Suppressor macrophage treated with lipopolysaccharide for 4 hours (primary cell): Measurements from ENCODE around the gene CD247.

Experiments
- DNase-seq: peaks from one replicate; pipeline ENCODE4 v3.0.0-alpha.2; 2020

Gene CD247

DNA sequence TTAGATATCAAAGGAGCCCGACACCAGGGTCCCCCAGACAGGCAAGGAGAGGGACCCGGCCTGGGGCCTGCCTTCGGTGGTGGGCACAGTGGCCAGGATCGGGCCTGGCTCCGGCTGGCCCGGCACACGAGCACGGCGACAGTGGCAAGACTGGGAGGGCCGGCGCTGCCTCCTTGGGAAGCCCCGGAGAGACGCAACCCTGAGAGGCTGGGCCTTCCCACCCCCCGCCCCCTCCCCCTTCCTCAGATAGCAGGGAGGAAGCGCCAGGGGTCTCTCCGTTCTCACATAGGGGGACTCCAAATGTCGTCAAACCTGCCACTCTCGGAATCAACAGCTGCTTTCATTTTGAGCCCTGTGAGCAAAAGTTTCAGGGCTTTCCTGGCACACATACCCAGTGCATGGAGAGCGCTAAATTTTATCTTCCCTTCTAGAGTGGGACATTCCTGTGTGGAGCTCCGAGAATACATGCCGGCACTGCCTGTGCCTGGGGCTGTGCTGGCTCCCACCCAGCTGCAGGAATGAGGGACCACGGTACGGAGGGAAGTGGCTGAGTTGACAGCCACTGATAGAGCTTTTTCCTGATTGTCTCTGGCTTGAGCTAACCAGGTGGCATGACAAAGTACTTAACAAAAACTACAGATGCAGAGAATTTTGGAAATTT, 62.4 kb downstream of the CD247 start:
- DNase-seq: peak; percentile 59

DNA sequence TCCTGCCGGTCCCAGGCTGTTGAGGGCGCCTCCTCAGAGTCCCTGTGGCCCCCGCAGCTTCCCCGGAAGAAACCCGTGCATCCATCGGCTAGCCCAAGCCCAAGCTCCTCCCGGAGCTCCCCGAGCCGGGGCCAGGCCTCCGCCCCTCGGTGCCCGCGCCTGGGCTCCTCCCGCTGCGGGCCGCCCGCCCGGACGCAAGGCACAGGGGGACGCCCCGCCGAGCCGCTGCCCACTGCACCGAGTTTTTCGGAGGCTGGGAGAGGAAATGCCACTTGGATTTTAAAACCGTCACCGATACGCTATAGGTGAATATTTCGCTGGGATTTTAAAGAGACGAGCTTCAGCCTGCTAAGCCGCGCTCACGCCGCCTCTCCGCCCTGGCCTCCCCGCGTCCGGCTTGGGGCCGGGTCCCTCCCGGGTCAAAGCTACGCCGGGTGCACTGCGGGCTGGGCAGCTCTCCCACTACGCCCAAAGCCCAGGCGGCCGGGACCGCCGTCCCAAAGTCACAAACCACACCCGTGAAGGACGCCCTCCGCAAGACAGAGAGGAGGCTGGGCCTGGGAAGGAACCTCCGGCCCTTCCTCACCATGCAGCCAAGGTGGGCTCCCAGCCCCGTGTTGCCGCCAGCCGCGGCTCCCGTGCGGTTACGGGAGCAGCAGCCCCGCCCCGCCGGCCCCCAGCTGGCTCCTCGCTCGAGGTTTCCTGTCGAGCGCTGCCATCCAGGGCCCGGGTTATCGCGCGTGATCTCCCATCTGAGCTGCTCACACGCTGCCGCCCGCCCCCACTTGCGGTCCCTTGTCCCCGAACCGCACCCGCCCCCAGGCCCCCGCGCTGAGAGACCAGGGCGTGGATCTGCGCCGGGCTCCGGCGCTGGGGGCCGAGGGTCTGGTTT, 63.2 kb downstream of the CD247 start:
- DNase-seq: peak; percentile 70

DNA sequence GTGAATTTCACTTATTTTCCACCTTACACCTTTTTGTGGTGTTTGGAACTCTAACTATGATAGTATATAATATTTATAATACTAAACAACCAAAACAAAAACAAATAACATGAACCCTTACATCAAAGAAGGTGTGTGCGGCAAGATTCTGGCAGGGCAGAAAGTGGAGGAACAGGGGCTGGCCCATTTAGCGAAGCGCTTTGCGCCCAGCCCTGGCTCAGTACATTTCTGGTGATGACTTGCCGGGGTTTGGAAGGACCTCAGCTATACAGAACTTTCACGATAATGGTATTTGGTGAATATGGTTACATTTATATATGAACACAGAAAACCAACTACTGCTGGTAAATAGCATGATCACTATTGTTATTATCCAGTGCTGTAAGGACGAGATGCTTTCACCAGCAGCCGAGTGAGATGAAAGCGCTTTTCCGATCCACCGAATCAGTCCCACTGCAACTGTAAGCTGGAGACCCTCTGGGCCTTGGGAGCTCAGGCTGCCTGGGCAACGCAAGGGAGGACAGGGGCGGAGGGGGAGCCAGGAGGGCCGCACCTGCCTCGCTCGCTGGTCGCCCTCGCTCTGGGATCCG, 63.9 kb downstream of the CD247 start:
- no peak for DNase-seq

DNA sequence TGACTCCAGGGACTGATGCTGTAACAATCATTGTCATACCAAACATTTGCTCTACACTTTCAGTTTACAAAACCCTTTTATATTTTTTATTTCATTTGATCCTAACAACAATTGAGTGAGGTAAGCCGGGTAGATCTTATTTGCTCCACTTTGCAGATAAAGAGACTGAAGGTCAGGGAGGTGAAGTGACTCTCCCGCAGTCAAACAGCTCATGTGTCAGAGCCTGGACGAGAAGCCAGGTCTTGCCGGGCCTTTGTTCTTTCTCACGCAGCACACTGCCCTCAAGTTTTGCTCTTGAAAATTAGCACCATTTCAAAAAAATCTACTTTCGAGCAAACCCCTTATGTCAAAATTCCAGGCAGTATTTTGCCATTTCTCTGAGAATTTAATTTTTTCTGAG, 65.2 kb downstream of the CD247 start:
- no peak for DNase-seq

DNA sequence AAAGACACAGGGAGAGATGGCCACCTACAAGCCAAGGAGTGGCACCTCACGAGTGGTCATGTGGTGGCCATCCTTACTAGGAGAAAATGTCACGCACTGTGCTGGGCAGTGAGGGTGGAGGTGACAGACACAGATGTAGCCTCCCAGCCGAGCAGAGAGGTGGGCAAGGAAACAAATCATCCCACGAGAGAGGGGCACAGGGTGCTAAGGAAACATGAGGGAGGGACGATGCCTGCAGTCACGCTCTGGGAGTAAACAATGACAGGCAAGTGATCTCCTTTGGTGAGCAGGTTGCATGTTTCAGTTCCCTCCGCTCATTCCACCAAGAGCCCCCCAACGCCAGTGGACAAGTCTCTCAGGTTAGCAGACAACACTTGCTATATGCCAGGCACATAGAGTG, 65.8 kb downstream of the CD247 start:
- no peak for DNase-seq

DNA sequence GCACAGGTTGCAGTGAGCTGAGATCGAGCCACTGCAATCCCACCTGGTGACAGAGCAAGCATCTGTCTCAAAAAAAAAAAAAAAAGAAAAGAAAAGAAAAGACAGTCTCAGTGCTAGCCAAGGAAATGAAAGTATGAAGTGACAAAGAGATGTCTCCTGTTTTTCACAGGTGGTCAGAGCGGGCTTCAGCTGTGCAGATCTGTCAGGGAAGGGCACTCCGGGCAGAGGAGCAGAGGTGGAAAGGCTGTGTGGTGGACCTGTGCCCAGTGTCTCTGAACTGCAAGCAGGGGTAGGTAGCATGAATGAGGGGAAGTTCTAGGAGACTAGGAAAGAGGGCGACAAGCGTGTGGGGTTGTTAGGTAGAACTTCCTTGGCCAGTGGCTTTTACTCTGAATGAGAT, 67.5 kb downstream of the CD247 start:
- no peak for DNase-seq

DNA sequence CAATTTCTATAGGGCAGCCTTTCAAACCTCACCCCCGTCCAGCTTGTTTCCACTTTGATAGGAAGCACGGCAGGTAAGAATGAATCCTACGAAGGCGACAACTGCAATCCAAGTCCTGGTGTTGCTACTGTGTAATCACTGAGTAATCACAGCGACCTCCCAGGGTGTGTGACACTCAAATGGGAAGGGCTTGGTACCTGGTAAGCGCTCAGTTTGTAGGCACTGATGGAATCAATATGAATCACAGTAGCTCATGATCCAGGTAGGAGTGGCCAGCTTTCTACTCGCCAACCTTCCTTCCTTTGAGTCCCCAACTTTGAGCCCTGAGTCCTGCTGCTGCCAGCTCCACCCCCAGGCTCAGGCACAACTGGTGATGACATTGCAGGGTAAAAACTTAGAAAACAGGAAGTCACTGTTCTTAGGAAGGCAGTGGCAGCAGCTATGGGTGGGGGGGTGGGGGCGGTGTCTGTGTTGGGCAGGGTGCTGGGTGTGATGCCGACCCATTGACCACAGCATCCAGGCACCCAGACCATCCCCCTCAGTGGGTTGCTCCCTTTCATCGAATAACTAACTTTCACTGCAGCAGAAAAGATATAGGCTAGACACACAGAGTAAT, 70.7 kb downstream of the CD247 start:
- peak; percentile 67 for DNase-seq

DNA sequence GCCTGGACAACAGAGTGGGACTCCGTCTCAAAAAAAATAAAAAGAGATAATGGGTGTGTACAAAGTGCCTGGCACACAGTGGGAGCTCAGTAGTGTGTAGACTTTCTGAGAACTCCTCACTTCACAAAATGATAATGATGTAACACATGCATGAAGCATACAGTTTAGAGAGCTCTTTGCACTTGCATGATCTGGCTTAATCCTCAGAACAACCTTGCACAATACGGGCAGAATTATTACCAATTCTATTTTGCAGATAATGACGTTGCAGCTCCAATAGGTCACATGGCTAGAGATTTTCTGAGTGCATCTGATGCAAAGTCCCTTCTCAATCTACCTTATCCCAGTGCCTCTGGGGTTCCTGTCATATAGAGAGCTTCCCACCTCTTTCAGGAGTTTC, 71.4 kb downstream of the CD247 start:
- peak; percentile 44 for DNase-seq

DNA sequence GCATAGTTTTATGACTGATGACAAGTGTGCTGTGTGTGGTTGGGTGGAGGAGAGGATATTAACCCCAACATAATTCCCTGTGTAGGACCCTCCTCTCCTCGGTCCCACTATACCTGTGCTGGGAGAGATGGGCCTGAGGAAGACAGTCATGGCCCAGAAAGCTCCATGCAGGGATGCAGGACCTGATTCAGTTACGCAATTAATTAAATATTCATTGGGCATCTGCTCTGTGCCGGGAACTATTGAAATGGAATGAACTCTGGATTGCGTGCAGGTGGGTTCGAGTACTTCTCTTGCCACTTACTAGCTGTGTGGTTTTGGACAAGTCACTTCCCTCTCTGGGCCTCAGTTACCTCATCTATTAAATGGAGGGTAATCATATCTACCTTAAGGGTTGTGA, 74.6 kb downstream of the CD247 start:
- DNase-seq: no peak

DNA sequence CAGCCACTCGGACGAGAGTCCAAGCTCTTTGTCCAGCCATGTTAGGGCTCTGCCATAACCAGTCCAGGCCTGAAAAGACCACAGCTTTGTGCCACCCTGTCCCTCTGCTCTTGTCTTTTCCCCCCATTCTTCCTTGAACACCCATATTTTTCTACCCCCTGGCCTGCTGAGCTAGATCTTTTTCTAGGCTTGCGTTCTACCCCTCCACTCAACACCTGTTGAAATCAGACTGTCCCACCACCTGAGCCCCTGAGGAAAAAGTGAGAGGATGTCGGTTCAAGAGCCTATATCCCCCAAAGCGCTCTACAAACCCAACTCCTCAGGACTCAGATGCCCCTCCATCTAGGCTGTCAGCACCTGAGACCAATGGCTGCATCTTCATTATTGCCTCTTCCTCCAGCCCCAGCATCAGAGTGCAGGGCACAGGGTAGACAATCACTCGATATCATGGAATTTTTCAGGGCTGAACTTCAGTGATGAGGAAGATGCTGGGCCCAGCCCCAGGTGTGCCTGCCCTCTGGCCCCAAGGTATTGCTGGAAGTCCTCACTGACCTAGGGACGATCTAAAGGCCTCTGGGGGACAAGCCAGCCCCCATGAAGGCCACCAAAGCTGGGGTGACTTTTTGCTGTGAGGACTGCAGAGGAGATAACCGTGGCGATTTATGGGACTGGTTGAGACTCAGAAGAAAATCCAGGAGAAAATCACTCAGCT, 75.3 kb downstream of the CD247 start:
- no peak for DNase-seq

DNA sequence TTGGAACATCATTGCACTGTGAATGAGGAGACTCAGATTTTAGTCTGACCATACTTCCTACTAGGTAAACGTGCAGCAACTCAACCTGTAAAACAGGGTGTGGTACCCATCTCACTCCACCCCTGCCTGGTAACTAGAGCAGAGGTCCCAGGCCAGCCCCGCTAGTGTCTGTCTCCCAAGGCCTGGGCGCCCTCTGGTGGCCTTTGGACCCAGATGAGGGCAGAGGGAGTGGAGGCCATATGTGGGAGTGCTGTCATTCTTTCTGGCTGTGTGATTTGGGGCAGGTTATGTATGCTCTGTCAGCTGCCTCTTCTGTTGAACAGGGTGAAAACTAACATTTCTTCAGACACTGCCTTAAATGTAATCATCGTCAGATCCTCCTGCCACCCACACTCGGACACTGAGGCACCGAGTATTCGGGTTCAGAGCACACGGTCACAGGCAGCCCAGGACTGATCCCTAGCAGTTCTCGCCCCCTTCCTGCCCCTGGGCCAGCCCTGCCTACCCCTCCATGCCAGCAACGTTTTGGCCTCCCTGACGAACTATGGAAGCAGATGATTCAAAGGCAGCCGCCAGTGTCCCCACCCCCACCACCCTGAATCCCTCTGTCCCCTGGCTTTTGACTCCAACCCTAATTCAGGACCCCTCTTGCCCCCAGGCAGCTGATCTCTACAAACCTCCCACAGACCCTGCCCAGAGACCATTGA, 76.0 kb downstream of the CD247 start:
- DNase-seq: peak; percentile 93

DNA sequence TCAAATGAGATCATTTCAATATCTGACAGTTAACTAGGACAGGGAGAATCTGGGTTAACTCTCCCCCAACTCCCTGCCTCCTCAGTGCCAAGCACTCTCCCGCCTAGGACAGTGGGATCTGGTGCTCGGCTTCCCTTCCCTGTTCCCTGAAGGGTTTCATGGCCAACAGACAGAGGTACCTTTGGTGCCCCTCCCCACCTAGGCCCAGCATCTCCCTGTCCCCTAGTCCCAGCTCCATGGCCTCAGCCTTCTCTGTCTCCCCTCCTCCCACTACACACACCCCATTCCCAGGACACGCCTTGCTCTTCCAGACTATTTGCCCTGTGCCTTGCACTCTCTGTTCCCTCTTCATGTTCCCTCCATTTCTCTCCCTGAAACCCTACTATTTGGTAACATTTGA, 77.1 kb downstream of the CD247 start:
- DNase-seq: no peak

DNA sequence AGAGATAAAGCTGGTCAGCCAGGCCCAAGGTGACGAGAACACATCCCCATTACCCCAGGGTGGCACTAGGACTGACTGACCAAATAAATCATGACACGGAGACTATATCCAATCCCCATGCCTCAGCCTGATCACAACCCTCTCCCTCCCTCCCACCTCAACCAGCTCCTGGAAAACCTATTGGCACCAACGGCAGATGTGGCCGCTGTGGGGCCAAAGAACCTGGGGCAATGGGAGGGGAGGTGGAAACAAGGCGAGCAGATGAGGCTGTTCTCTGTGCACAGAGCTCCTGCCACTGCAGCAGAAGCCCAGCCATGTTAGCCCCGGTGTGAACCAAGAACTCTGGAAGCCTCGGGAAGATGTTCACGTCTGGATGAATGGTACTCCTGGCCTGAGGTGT, 77.6 kb downstream of the CD247 start:
- DNase-seq: no peak

DNA sequence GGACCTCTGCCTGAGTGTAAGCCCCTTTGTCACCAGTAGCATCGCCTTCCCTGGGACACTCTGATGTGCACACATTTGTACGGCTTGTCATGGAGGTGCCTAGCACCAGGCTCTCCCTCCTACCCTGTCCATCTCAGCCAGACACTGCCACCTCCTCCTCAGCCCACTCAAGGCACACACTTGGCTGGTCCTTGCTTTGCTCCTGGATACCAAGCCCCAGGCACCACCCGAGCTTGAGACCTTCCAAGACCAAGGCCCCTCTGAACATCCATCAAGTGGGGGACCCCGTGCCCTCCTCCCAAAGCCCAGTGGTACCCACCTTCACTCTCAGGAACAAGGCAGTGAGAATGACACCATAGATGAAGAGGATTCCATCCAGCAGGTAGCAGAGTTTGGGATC, 78.0 kb downstream of the CD247 start:
- DNase-seq: no peak

DNA sequence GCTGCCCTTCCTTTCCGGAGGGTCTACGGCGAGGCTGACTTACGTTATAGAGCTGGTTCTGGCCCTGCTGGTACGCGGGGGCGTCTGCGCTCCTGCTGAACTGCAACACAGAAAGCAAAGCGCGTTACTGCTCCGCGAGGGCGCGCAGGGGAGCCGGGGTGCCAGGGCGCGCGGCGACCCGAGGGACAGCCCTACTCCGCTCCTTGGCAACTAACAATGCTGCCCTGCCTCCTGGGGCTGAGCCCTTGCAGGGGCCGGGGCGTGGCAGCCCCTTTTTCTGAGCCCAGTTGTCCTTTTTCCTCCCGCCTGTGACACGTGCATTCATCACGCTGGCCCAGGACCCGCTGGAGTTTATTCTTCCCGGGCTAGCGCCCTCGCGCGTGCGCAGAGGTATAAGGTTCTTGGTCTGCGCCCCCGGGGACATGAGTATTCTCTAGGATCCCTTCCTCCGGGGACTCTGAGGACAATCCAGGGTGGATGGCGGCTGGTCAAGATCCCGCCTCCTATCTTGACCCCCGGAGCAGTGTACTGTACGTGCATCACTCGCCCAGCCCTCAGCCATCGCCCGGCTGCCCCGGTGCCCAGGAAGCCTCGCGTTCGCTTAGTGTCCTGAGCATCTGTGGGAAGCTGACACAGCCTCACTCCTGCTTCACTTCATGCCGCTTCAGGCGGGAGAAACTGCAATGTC, 78.9 kb downstream of the CD247 start:
- DNase-seq: peak; percentile 52

DNA sequence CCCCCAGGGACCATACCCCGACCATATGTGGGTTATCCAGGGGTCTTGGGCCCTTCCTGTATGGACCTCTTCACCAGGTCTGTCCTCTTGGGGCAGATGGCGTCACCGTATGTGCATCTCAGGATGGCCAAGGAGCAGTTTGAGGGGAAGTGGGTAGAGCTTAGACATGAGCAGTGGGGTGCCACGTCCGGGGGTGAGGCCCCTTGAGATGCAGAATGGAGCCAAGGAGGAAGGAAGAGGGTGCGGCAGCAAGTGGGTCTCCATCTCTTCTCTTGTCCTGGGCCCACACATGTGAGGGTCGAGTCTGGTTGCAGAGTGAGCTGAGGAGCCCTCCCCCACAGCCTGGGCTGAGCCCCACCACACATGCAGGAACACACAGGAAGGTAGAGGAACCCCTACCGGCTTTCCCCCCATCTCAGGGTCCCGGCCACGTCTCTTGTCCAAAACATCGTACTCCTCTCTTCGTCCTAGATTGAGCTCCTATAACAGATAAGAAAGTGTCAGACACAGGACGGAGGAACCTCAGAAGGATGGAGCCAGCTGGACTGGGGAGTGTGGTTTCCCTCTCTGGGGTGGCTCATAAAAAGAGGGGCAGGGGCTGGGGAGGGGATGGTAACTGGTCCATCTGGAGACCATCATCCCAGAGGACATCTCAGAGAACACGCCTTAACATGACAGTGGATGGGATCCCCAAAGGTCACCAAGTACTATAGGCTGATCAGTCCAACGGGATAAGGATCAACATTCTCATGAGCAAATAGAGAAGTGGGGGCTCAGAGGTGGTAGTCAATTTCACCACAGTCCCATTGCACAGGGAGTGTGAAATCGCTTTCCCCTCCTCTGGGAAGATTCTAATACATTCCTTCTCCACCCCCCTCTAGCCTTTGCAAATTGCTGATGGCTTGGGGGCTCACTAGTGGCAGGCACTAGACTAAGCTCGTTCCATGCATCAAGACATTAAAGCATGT, 79.9 kb downstream of the CD247 start:
- DNase-seq: no peak

DNA sequence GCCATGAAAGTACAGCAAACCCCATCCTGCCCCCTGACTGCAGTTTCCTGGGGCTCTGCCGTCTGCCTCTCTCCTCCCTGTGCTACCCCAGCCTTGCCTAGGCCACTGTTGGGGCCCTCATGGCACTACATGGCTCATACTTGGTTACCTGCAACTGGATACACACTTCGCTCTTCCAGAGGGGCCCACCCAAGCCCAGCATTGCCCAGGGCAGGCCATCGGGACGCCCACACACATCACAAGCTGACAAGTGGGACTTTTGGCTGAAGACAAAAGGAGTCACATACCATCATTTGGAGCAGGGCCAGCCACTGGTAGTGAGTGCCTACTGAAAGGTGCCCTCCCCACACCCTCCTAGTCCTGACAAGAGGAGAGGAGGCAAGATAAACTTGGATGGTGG, 82.8 kb downstream of the CD247 start:
- DNase-seq: no peak

DNA sequence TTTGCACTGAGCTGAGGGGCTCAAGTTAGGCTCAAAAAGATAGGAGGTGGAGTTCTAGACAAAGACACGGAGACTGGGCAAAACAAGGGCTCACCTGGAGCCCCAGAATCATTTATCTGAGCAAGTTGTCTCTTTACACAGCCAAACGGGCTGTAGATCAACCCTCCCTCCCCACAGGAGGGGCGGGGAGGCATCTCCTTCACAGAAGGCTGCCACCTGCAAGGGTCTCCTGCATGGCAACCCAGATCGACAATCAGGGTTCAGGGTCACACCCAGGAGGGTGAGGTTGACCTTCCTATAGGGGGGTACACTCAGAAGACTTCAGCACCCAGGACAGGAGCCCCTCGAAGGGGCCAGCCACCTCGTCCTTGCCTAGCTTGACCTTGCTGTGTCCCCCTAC, 84.0 kb downstream of the CD247 start:
- DNase-seq: no peak

DNA sequence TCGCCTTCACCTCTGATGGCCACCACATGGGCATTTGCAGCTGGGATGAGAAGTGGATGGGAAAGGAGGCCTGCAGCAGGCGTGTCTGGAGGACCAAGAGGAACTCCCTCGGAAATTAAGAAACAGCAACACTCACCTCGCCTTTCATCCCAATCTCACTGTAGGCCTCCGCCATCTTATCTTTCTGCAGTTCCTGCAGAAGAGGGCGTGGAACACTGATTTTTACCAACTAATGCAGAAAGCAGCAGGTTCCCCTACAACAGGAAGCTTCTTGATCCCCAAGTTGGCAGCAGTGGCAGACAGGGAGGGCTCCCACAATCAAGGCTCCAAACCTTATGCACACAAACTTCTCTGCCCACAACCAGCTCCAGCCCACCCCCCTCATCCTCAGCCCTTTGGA, 84.4 kb downstream of the CD247 start:
- no peak for DNase-seq

DNA sequence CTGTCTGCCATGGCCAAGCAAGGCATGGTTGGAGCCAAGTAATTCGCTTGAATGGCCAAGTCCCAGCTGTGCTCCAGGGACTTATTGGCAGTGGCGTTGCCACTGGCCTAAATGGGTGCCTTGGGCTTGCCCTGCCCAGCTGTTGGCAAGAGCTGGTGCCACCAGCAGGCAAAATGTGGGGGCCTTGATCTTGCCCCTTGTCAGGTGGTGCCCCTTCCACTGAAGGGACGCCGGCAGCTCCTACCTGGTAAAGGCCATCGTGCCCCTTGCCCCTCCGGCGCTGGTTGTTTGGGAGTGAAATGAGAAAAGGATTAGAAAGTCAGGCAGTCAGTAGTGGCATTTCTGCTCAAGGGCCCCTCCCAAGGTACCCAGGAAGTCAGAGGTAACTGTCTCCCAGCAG, 85.5 kb downstream of the CD247 start:
- DNase-seq: no peak
